Neural progenitor cell (in vitro differentiated cells): ENCODE results near the gene OPHN1. TPM values are rescaled to one million over a fixed set of nuclear protein-coding genes. Genes with fewer than 3 reads are reported as not detected.

Experiments used
- DNase-seq: peaks from one replicate; pipeline ENCODE4 v3.0.0-alpha.2; 2016; ENCODE audit warnings: low spot score
- H2AFZ ChIP-seq: fragments of 200-600 bp; sonication (generic); replicated peaks from 2 replicates; pipeline ENCODE4 v1.6.1; 2016; ENCODE audit warnings: antibody characterized with exemption
- H3F3A ChIP-seq: fragments of 200-600 bp; sonication (generic); 2 replicates; pipeline ENCODE4 v1.6.1; 2016; ENCODE audit warnings: antibody characterized with exemption, low read depth
- H3K27ac ChIP-seq: fragments of 200-600 bp; sonication (generic); 2 replicates; pipeline ENCODE4 v1.5.1; 2016; ENCODE audit warnings: mild to moderate bottlenecking
- H3K27me3 ChIP-seq: fragments of 200-600 bp; sonication (generic); 2 replicates; pipeline ENCODE4 v1.6.1; 2016; ENCODE audit warnings: mild to moderate bottlenecking, moderate library complexity
- H3K36me3 ChIP-seq: fragments of 200-600 bp; sonication (generic); 2 replicates; pipeline ENCODE4 v1.5.1; 2016
- H3K4me1 ChIP-seq: fragments of 200-600 bp; sonication (generic); 2 replicates; pipeline ENCODE4 v1.6.1; 2016; ENCODE audit warnings: mixed run types
- H3K4me2 ChIP-seq: fragments of 200-600 bp; sonication (generic); 2 replicates; pipeline ENCODE4 v1.6.1; 2016
- H3K4me3 ChIP-seq: fragments of 200-600 bp; sonication (generic); 2 replicates; pipeline ENCODE4 v1.5.1; 2016
- H3K79me2 ChIP-seq: fragments of 200-600 bp; sonication (generic); 2 replicates; pipeline ENCODE4 v1.6.1; 2016; ENCODE audit warnings: low read depth
- H3K9ac ChIP-seq: fragments of 200-600 bp; sonication (generic); 2 replicates; pipeline ENCODE4 v1.6.1; 2016
- H3K9me3 ChIP-seq: fragments of 200-600 bp; sonication (generic); 2 replicates; pipeline ENCODE4 v1.5.1; 2016; ENCODE audit warnings: low read depth
- H4K20me1 ChIP-seq: fragments of 200-600 bp; sonication (generic); 2 replicates; pipeline ENCODE4 v1.6.1; 2016; ENCODE audit warnings: low read depth
- H3K27ac Mint-ChIP-seq: 3 replicates; pipeline ENCODE4 v1.8.0; 2021; ENCODE audit warnings: mixed read lengths
- H3K27me3 Mint-ChIP-seq: 2 replicates; pipeline ENCODE4 v1.8.0; 2022; ENCODE audit warnings: low read depth, mild to moderate bottlenecking, inconsistent platforms, moderate library complexity, mixed read lengths; ENCODE audit not compliant: insufficient read depth
- H3K36me3 Mint-ChIP-seq: 3 replicates; pipeline ENCODE4 v1.8.0; 2021; ENCODE audit warnings: mixed read lengths
- H3K4me1 Mint-ChIP-seq: 3 replicates; pipeline ENCODE4 v1.8.0; 2021; ENCODE audit warnings: mixed read lengths
- H3K4me3 Mint-ChIP-seq: 3 replicates; pipeline ENCODE4 v1.8.0; 2021; ENCODE audit warnings: mild to moderate bottlenecking, moderate library complexity, mixed read lengths
- H3K9me3 Mint-ChIP-seq: 3 replicates; pipeline ENCODE4 v1.8.0; 2020; ENCODE audit warnings: mixed read lengths
- EZH2 ChIP-seq: fragments of 200-600 bp; sonication (generic); IDR thresholded peaks from 2 replicates; pipeline ENCODE4 v1.6.1; 2017; ENCODE audit warnings: antibody characterized with exemption, mild to moderate bottlenecking, moderate library complexity
- EZH2phosphoT487 ChIP-seq: fragments of 200-600 bp; sonication (generic); IDR thresholded peaks from 2 replicates; pipeline ENCODE4 v1.6.1; 2017; ENCODE audit warnings: antibody characterized with exemption
- total RNA-seq: library from RNA; depleted of rRNA; stranded (reverse); fragments of >200 nt; gene quantifications from 2 replicates; pipeline ENCODE4 v1.2.3, GENCODE V29; 2015; ENCODE audit warnings: low replicate concordance
- TF ChIP-seq, protein P1 (sequence below): fragments of 200-600 bp; sonication (generic); IDR thresholded peaks from 2 replicates; pipeline ENCODE4 v1.5.1; 2017; ENCODE audit warnings: antibody characterized with exemption, mild to moderate bottlenecking

The OPHN1 gene
- total RNA-seq, 1 donor from 2014 or later = 4.5 TPM

DNA sequence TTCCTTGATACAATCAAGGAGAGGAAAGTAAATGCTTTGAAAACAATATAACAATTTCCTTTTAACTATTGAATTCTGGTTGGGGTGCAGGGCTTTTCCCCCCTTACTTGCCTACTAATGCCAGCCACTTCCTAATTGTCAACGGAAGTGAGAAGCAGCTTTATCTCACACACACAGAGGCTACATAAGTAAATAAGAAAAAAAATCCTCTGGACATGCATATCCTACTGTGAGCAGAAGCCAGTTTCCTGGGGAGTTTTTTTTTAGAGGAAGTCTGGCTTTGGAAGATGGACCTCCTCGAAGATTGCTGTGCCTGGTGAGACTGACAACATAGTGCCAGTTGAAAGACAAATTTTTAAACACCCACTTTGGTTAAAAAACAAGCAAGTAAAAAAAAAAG lies 180.6 kb downstream of the OPHN1 start:
- Mint-ChIP-seq H3K36me3 (no peaks in the 10 kb centered on the region), H3K9me3 (no peaks in the 10 kb centered on the region), H3K4me3 (no peak overlapping the region), H3K4me1 (no peaks in the 10 kb centered on the region), H3K27me3 (no peaks in the 10 kb centered on the region), H3K27ac (no peak overlapping the region)
- Histone ChIP-seq H3K4me2 (no peak overlapping the region), H3F3A (no peaks in the 10 kb centered on the region), H4K20me1 (no peaks in the 10 kb centered on the region), H3K79me2 (no peaks in the 10 kb centered on the region), H2AFZ (no peak overlapping the region), H3K27ac (no peak overlapping the region), H3K4me1 (no peaks in the 10 kb centered on the region), H3K27me3 (no peaks in the 10 kb centered on the region), H3K36me3 (no peaks in the 10 kb centered on the region), H3K4me3 (no peak overlapping the region), H3K9me3 (no peaks in the 10 kb centered on the region), H3K9ac (no peak overlapping the region)
- DNase-seq = no peak
- TF ChIP-seq EZH2phosphoT487 = no peak
- TF ChIP-seq EZH2 = no peak
- TF ChIP-seq, protein P1, sequence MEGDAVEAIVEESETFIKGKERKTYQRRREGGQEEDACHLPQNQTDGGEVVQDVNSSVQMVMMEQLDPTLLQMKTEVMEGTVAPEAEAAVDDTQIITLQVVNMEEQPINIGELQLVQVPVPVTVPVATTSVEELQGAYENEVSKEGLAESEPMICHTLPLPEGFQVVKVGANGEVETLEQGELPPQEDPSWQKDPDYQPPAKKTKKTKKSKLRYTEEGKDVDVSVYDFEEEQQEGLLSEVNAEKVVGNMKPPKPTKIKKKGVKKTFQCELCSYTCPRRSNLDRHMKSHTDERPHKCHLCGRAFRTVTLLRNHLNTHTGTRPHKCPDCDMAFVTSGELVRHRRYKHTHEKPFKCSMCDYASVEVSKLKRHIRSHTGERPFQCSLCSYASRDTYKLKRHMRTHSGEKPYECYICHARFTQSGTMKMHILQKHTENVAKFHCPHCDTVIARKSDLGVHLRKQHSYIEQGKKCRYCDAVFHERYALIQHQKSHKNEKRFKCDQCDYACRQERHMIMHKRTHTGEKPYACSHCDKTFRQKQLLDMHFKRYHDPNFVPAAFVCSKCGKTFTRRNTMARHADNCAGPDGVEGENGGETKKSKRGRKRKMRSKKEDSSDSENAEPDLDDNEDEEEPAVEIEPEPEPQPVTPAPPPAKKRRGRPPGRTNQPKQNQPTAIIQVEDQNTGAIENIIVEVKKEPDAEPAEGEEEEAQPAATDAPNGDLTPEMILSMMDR = no peak

DNA sequence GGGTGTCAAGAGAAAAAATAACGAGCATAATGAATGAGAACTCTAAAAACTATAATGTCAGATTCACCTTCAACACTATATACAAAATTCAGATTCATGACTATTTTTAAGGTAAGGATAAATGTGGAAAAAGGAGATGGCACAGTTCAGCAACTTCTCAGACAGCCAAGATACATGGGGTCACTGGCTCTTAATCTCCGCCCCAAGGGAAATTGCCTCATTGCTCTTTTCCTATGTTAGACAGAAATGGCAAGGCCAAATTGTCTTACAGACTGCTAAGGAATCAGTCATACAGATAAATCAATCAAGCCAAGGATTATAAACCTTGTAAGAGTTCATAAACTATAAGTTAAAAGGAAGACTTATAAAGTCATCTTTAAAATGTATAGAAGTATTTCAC lies 183.4 kb downstream of the OPHN1 start:
- Histone ChIP-seq H3K9me3 (no peaks in the 10 kb centered on the region), H3K9ac (no peak overlapping the region), H4K20me1 (no peaks in the 10 kb centered on the region), H2AFZ (no peak overlapping the region), H3K27ac (no peak overlapping the region), H3K36me3 (no peaks in the 10 kb centered on the region), H3K27me3 (no peaks in the 10 kb centered on the region), H3K4me1 (no peaks in the 10 kb centered on the region), H3K4me3 (no peak overlapping the region), H3K4me2 (no peak overlapping the region), H3F3A (no peaks in the 10 kb centered on the region), H3K79me2 (no peaks in the 10 kb centered on the region)
- DNase-seq = no peak
- Mint-ChIP-seq H3K27ac (no peak overlapping the region), H3K36me3 (no peaks in the 10 kb centered on the region), H3K27me3 (no peaks in the 10 kb centered on the region), H3K4me3 (no peak overlapping the region), H3K4me1 (no peaks in the 10 kb centered on the region), H3K9me3 (no peaks in the 10 kb centered on the region)
- TF ChIP-seq EZH2phosphoT487 (no peak), EZH2 (no peak)
- TF ChIP-seq, protein P1 = no peak

DNA sequence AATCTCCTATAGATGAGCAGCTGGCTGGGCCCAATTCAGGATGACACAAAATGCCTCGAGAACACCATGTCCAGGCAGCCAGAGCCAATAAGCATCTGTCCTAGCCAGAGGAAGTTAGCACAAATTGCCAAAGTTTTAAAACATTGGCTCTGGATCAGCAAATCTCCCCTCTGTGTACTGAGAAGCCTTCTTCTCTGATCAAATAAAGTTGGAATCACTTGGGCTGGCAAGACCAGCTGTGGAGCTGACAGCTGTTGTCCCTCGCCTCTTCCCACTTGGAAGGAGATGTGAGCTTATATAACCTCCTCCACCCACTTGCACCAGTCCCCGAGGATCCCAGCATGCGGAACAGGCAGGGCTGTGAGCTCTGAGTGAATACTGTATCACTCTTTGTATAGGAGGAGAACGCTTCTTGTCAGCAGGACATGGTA lies 183.9 kb downstream of the OPHN1 start:
- Histone ChIP-seq H3K4me2 (no peak overlapping the region), H3K27ac (no peak overlapping the region), H3F3A (no peaks in the 10 kb centered on the region), H3K27me3 (no peaks in the 10 kb centered on the region), H3K4me3 (no peak overlapping the region), H4K20me1 (no peaks in the 10 kb centered on the region), H3K9me3 (no peaks in the 10 kb centered on the region), H3K36me3 (no peaks in the 10 kb centered on the region), H3K9ac (no peak overlapping the region), H3K4me1 (no peaks in the 10 kb centered on the region), H3K79me2 (no peaks in the 10 kb centered on the region), H2AFZ (no peak overlapping the region)
- DNase-seq = no peak
- no peaks in the 10 kb centered on the region for H3K9me3 Mint-ChIP-seq
- no peak for TF ChIP-seq EZH2phosphoT487
- TF ChIP-seq, protein P1 = no peak
- TF ChIP-seq EZH2 = no peak
- H3K27me3 Mint-ChIP-seq = no peaks in the 10 kb centered on the region
- no peak overlapping the region for H3K27ac Mint-ChIP-seq
- no peaks in the 10 kb centered on the region for H3K36me3 Mint-ChIP-seq
- H3K4me1 Mint-ChIP-seq = no peaks in the 10 kb centered on the region
- no peak overlapping the region for H3K4me3 Mint-ChIP-seq

DNA sequence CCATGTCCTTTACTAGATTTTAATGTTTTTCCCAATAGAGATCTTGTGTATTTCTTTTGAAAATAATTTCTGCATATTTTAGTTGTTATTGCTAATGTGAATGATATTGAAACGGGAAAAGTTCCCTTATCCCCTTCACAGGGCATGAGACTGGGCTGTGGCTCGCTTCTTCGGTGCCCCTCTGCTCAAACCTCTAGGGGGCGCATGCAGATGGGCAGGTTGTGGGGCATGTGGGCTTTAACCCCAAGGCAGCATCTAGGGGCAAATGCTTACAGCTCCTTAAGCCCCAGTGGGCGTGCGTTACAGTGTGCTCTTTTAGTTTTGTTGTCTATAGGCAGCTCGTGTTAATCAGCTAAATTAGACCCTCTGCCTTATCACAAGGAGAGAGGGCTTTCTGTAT lies 194.7 kb downstream of the OPHN1 start:
- Mint-ChIP-seq H3K27ac (no peak overlapping the region), H3K4me3 (no peak overlapping the region), H3K27me3 (peaks cover 4% of the 10 kb centered on the region), H3K9me3 (no peaks in the 10 kb centered on the region), H3K36me3 (no peaks in the 10 kb centered on the region), H3K4me1 (peaks cover 14% of the 10 kb centered on the region)
- Histone ChIP-seq H3K9ac (no peak overlapping the region), H3K4me3 (no peak overlapping the region), H3K27ac (no peak overlapping the region), H3K79me2 (no peaks in the 10 kb centered on the region), H3K9me3 (no peaks in the 10 kb centered on the region), H3K4me2 (no peak overlapping the region), H3F3A (peaks cover 11% of the 10 kb centered on the region), H2AFZ (no peak overlapping the region), H3K27me3 (no peaks in the 10 kb centered on the region), H3K4me1 (peaks cover 13% of the 10 kb centered on the region), H4K20me1 (no peaks in the 10 kb centered on the region), H3K36me3 (no peaks in the 10 kb centered on the region)
- DNase-seq = peak; percentile 21
- TF ChIP-seq EZH2 = no peak
- TF ChIP-seq EZH2phosphoT487 = no peak
- TF ChIP-seq, protein P1 = peak; percentile 57
